WTC11 (cell line): ENCODE results near the gene SNRPA.

Source experiments
- ATF3 ChIP-seq: sonication (generic); formaldehyde crosslinking; conservative IDR thresholded peaks from 2 replicates; pipeline ENCODE4 v1.8.1; 2022; ENCODE audit warnings: mild to moderate bottlenecking, missing genetic modification reagents
- CREB1 ChIP-seq: sonication (generic); formaldehyde crosslinking; IDR thresholded peaks from 2 replicates; pipeline ENCODE4 v1.8.0; 2023; ENCODE audit warnings: mild to moderate bottlenecking, missing genetic modification reagents
- CREM ChIP-seq: sonication (generic); formaldehyde crosslinking; IDR thresholded peaks from 2 replicates; pipeline ENCODE4 v1.8.1; 2022; ENCODE audit warnings: mild to moderate bottlenecking, missing genetic modification reagents, moderate library complexity
- CTCF ChIP-seq: fragments of 200-600 bp; IDR thresholded peaks from 2 replicates; pipeline ENCODE4 v1.8.0; 2022; ENCODE audit warnings: antibody characterized with exemption
- ESRRA ChIP-seq: sonication (generic); formaldehyde crosslinking; IDR thresholded peaks from 2 replicates; pipeline ENCODE4 v1.8.1; 2022; ENCODE audit warnings: mild to moderate bottlenecking, missing genetic modification reagents, borderline replicate concordance
- HMGXB4 ChIP-seq: sonication (generic); formaldehyde crosslinking; IDR thresholded peaks from 2 replicates; pipeline ENCODE4 v1.8.1; 2023; ENCODE audit warnings: mild to moderate bottlenecking, moderate library complexity, missing genetic modification reagents
- JUN ChIP-seq: sonication (generic); formaldehyde crosslinking; IDR thresholded peaks from 2 replicates; pipeline ENCODE4 v1.8.0; 2023; ENCODE audit warnings: mild to moderate bottlenecking, missing genetic modification reagents
- NFE2L1 ChIP-seq: sonication (generic); formaldehyde crosslinking; IDR thresholded peaks from 2 replicates; pipeline ENCODE4 v1.8.1; 2023; ENCODE audit warnings: missing genetic modification reagents
- PREB ChIP-seq: sonication (generic); formaldehyde crosslinking; IDR thresholded peaks from 2 replicates; pipeline ENCODE4 v1.8.1; 2022; ENCODE audit warnings: mild to moderate bottlenecking, missing genetic modification reagents, moderate library complexity, borderline replicate concordance
- STAT6 ChIP-seq: sonication (generic); formaldehyde crosslinking; conservative IDR thresholded peaks from 2 replicates; pipeline ENCODE4 v1.8.1; 2023; ENCODE audit warnings: mild to moderate bottlenecking, low read depth, missing genetic modification reagents, moderate library complexity
- ZNF138 ChIP-seq: sonication (generic); formaldehyde crosslinking; conservative IDR thresholded peaks from 2 replicates; pipeline ENCODE4 v1.8.1; 2022; ENCODE audit warnings: mild to moderate bottlenecking, moderate library complexity, missing genetic modification reagents
- ZNF317 ChIP-seq: sonication (generic); formaldehyde crosslinking; IDR thresholded peaks from 2 replicates; pipeline ENCODE4 v1.8.1; 2023; ENCODE audit warnings: low read depth, mild to moderate bottlenecking, moderate library complexity, missing genetic modification reagents, borderline replicate concordance
- ZNF423 ChIP-seq: fragments of 250-450 bp; sonication (Bioruptor Pico); IDR thresholded peaks from 2 replicates; pipeline ENCODE4 v2.1.2; 2022; ENCODE audit warnings: mild to moderate bottlenecking, moderate library complexity
- ZNF512 ChIP-seq: sonication (generic); formaldehyde crosslinking; IDR thresholded peaks from 2 replicates; pipeline ENCODE4 v1.8.1; 2022; ENCODE audit warnings: missing genetic modification reagents, borderline replicate concordance

- TF ChIP-seq PREB, result no peak
- TF ChIP-seq ZNF317 (CRISPR knock-in tag), result no peak
- TF ChIP-seq CREB1 (CRISPR knock-in tag), result no peak
- no peak for TF ChIP-seq NFE2L1
- no peak for TF ChIP-seq CTCF
- no peak for TF ChIP-seq HMGXB4 (CRISPR knock-in tag)
- no peak for TF ChIP-seq JUN (CRISPR knock-in tag)
- no peak for TF ChIP-seq CREM (CRISPR knock-in tag)
- TF ChIP-seq ZNF138 (CRISPR knock-in tag), result no peak
- TF ChIP-seq STAT6 (CRISPR knock-in tag), result no peak
- TF ChIP-seq ZNF423 (CRISPR knock-in tag), result no peak
- TF ChIP-seq ESRRA, result no peak
- TF ChIP-seq ATF3 (CRISPR knock-in tag), result no peak
- no peak for TF ChIP-seq ZNF512 (CRISPR knock-in tag)
These were observed 24.1 kb downstream of the SNRPA start, which contains the start of gene MIA for GRCh38 chr19:40774916-40775631.
